Gastroesophageal sphincter (tissue), 3 donors: ENCODE results near the gene CSH2.
"Not testable (repeated sequence)": the region's sequence is repeated elsewhere in the genome, so short reads cannot be mapped to it uniquely, and the experiment has no call there.

Experiments used
- CTCF ChIP-seq, 4 experiments: fragments of 200-600 bp in 2 of 4; fragments of 450-650 bp in 2 of 4; sonication (generic) in 1 of 4; IDR thresholded peaks; one replicate each; pipeline ENCODE4 v1.5.1; 2017 to 2019; ENCODE audit warnings: antibody characterized with exemption in 4 of 4, mild to moderate bottlenecking in 2 of 4, moderate library complexity in 2 of 4
- POLR2A ChIP-seq, 2 donors: fragments of 450-650 bp; IDR thresholded peaks; one replicate each; pipeline ENCODE4 v1.6.1; 2017; ENCODE audit warnings: antibody characterized with exemption in 2 of 2, mild to moderate bottlenecking in 2 of 2, moderate library complexity in 1 of 2
- POLR2AphosphoS5 ChIP-seq: sonication (generic); formaldehyde crosslinking; IDR thresholded peaks from one replicate; pipeline ENCODE4 v1.6.1; 2017; ENCODE audit warnings: antibody characterized with exemption

- TF ChIP-seq CTCF (IDR thresholded peaks at IDR 0.05); POLR2A (IDR thresholded peaks at IDR 0.05); POLR2AphosphoS5: not testable (repeated sequence)
Observed at GRCh38 chr17:63894021-63894420, 20.5 kb upstream of the CSH2 start.
